Spleen (tissue), 7 donors: ENCODE data around the gene OR5K2.

Source experiments
- CTCF ChIP-seq, 11 experiments: fragments of 200-600 bp in 7 of 11; fragments of 450-650 bp in 4 of 11; sonication (generic) in 4 of 11; IDR thresholded peaks in 8 of 11; conservative IDR thresholded peaks in 3 of 11; 1 replicate in 7 of 11; 2 replicates in 4 of 11; pipeline versions ENCODE4 v1.4.0 to v1.8.0; 2016 to 2021; ENCODE audit warnings: antibody characterized with exemption in 11 of 11, inconsistent platforms in 4 of 11, mild to moderate bottlenecking in 1 of 11
- POLR2A ChIP-seq, 3 donors: fragments of 450-650 bp; IDR thresholded peaks; one replicate each; pipeline ENCODE4 v1.5.1; 2017; ENCODE audit warnings: antibody characterized with exemption in 3 of 3, mild to moderate bottlenecking in 1 of 3
- POLR2AphosphoS5 ChIP-seq, 3 donors: sonication (generic); formaldehyde crosslinking; IDR thresholded peaks; one replicate each; pipeline ENCODE4 v1.5.1; 2017; ENCODE audit warnings: antibody characterized with exemption in 3 of 3
- donor health status: DM: no; HTN: no; CAD: no; lungs with moderate emphysema.
- donor health status: DM: no; HTN: no; CAD: no.
- donor health status: DM: no; HTN: no; CAD: no.

GRCh38 chr3:98534168-98534567 is 36.7 kb downstream of the OR5K2 start:
- TF ChIP-seq CTCF (IDR thresholded peaks at IDR 0.05 in 8 of 11, conservative IDR thresholded peaks at IDR 0.05 in 3 of 11) (no peak), POLR2A (IDR thresholded peaks at IDR 0.05) (no peak), POLR2AphosphoS5 (IDR thresholded peaks at IDR 0.05) (no peak)
